Endothelial cell of umbilical vein (primary cell): ENCODE results near the gene NPLOC4. TPM values are rescaled to one million over a fixed set of nuclear protein-coding genes. Genes with fewer than 3 reads are reported as not detected.

Source experiments
- BruUV-seq: library from RNA; stranded (reverse); fragments of 400-500 nt; replicated peaks from 2 replicates; lab custom pipeline; 2021; lab: Mats Ljungman, UMichigan
- CTCF ChIA-PET: fragments of 300-600, 350-600 bp; sonication (Branson Sonifier 250); formaldehyde crosslinking; loops from one replicate; lab custom pipeline; 2021; ENCODE audit warnings: antibody characterized with exemption, inconsistent platforms; lab: Charles Lee
- POLR2A ChIA-PET: fragments of 300-600, 350-600 bp; sonication (Branson Sonifier 250); formaldehyde crosslinking; loops from one replicate; lab custom pipeline; 2021; ENCODE audit warnings: antibody characterized with exemption, inconsistent platforms; lab: Charles Lee
- DNase-seq: peaks from one replicate; pipeline ENCODE4 v3.0.0-alpha.2; 2011; ENCODE audit warnings: low read depth, low spot score
- FAIRE-seq: peaks from 2 replicates; lab custom pipeline; 2011; peaks lifted over from hg19 to GRCh38; lab: Jason Lieb, UNC
- H2AFZ ChIP-seq: 2 replicates; pipeline ENCODE4 v1.6.0; 2012; ENCODE audit warnings: low read depth, low read length, control low read depth, inconsistent platforms
- H3K27ac ChIP-seq: 2 replicates; pipeline ENCODE4 v1.5.1; 2011; ENCODE audit warnings: low read depth, mild to moderate bottlenecking, control low read depth, low read length, moderate library complexity; ENCODE audit not compliant: insufficient read depth
- H3K27me3 ChIP-seq, 2 experiments: 2 replicates each; pipeline versions ENCODE4 v1.6.0 to v1.6.1; 2011; ENCODE audit warnings: low read length in 2 of 2, mixed read lengths in 1 of 2; ENCODE audit not compliant: control insufficient read depth in 2 of 2, insufficient read depth in 2 of 2
- H3K36me3 ChIP-seq, 2 experiments: 2 replicates in 1 of 2; 3 replicates in 1 of 2; pipeline ENCODE4 v1.5.1; 2011; ENCODE audit warnings: low read length in 2 of 2, mild to moderate bottlenecking in 1 of 2, moderate library complexity in 1 of 2; ENCODE audit not compliant: control insufficient read depth in 2 of 2, insufficient read depth in 2 of 2; ENCODE audit errors: extremely low read depth in 1 of 2
- H3K4me1 ChIP-seq: 3 replicates; pipeline ENCODE4 v1.5.1; 2011; ENCODE audit warnings: mild to moderate bottlenecking, low read length; ENCODE audit not compliant: control insufficient read depth, insufficient read depth; ENCODE audit errors: extremely low read depth
- H3K4me2 ChIP-seq: 2 replicates; pipeline ENCODE4 v1.6.1; 2011; ENCODE audit warnings: low read length, control low read depth, mixed read lengths; ENCODE audit not compliant: insufficient read depth
- H3K4me3 ChIP-seq, 3 experiments: fragments of 200-600 bp in 1 of 3; sonication (generic), shearing (Covaris generic) in 1 of 3; replicated peaks in 1 of 3; 2 replicates each; pipeline ENCODE4 v1.5.1; 2011 to 2016; ENCODE audit warnings: control low read depth in 3 of 3, low read length in 3 of 3, mild to moderate bottlenecking in 2 of 3, inconsistent platforms in 1 of 3, low read depth in 1 of 3, moderate library complexity in 1 of 3; ENCODE audit not compliant: insufficient read depth in 1 of 3
- H3K79me2 ChIP-seq: 2 replicates; pipeline ENCODE4 v1.6.0; 2012; ENCODE audit warnings: low read length, inconsistent platforms; ENCODE audit not compliant: control insufficient read depth, insufficient read depth
- H3K9ac ChIP-seq: replicated peaks from 2 replicates; pipeline ENCODE3; 2011; ENCODE audit warnings: low read length, control low read depth; ENCODE audit not compliant: insufficient read depth; ENCODE audit errors: extremely low read depth
- H3K9me1 ChIP-seq: replicated peaks from 3 replicates; pipeline ENCODE4 v1.6.0; 2011; ENCODE audit warnings: mild to moderate bottlenecking, low read length; ENCODE audit not compliant: control insufficient read depth, insufficient read depth; ENCODE audit errors: extremely low read depth
- H3K9me3 ChIP-seq: replicated peaks from 2 replicates; pipeline ENCODE4 v1.5.1; 2012; ENCODE audit warnings: low read length, inconsistent platforms; ENCODE audit not compliant: control insufficient read depth, insufficient read depth
- H4K20me1 ChIP-seq: replicated peaks from 2 replicates; pipeline ENCODE3; 2011; ENCODE audit warnings: mild to moderate bottlenecking, low read length; ENCODE audit not compliant: control insufficient read depth, insufficient read depth; ENCODE audit errors: extremely low read depth
- FOS ChIP-seq: IDR thresholded peaks from 2 replicates; pipeline ENCODE4 v1.6.1; 2011; ENCODE audit warnings: mild to moderate bottlenecking, low read length, moderate library complexity, borderline replicate concordance; ENCODE audit not compliant: insufficient read depth
- JUN ChIP-seq: IDR thresholded peaks from 2 replicates; pipeline ENCODE4 v1.6.1; 2011; ENCODE audit warnings: borderline replicate concordance, low read depth; ENCODE audit not compliant: insufficient read length, insufficient read depth
- MAX ChIP-seq: IDR thresholded peaks from 2 replicates; pipeline ENCODE4 v1.6.1; 2011; ENCODE audit not compliant: insufficient read depth, insufficient read length
- POLR2A ChIP-seq: IDR thresholded peaks from 2 replicates; pipeline ENCODE4 v1.6.1; 2012; ENCODE audit warnings: low read depth, mild to moderate bottlenecking, control low read depth, low read length
- dilution Hi-C: fragments of 300-500 bp; cut with MboI; formaldehyde crosslinking; loops from one replicate; pipeline ENCODE4 v1.15.0; 2019; ENCODE audit warnings: low sequenced_read_pairs; ENCODE audit not compliant: extremely low pct_ligation_motif_present
- intact Hi-C: fragments of 100-400 bp; cut with micrococcal nuclease; formaldehyde crosslinking; loops from one replicate; pipeline ENCODE4 v1.10.0; 2022
- polyA plus RNA-seq, 4 experiments: library from polyadenylated mRNA; depleted of rRNA in 3 of 4; stranded (reverse) in 3 of 4; unstranded in 1 of 4; fragments of >200 nt; gene quantifications; 2 replicates each; pipeline versions ENCODE4 v1.2.1 to v1.2.3, GENCODE V29; 2011 to 2012; ENCODE audit warnings: missing spikeins in 1 of 4
- total RNA-seq: library from RNA; stranded (reverse); gene quantifications from 2 replicates; pipeline ENCODE4 v1.2.3, GENCODE V29; 2021

NPLOC4 gene
- total and polyA plus RNA-seq, 2 donors (not counting 3 experiments of a cell fraction or from before 2014, with no cell fraction given): 150 to 175 TPM

- DNase-seq: no peak
- H3K36me3 ChIP-seq: peaks cover 32 to 36% of the 10 kb centered on the region in 2 experiments
These were observed 64.2 kb downstream of the NPLOC4 start for GRCh38 chr17:81572563-81573168.

GRCh38 chr17:81570964-81571363, 65.9 kb downstream of the NPLOC4 start:
- Histone ChIP-seq H2AFZ (no peak overlapping the region), H3K9ac (no peak overlapping the region), H3K9me1 (no peaks in the 10 kb centered on the region), H3K4me3 (no peak overlapping the region), H3K27me3 (no peaks in the 10 kb centered on the region), H3K4me1 (peaks cover 41% of the 10 kb centered on the region), H3K36me3 (peaks cover 32 to 34% of the 10 kb centered on the region in 2 experiments), H3K27ac (no peak overlapping the region), H3K79me2 (peaks cover 28% of the 10 kb centered on the region), H4K20me1 (no peaks in the 10 kb centered on the region), H3K4me2 (no peak overlapping the region), H3K9me3 (no peaks in the 10 kb centered on the region)
- dilution Hi-C loops (no loop called here), intact Hi-C loops (no loop called here)
- CTCF ChIA-PET: interaction anchor here (1.0 to 2.4 kb wide), 3 partner anchors 9 to 30 kb away, joined by 3 to 6 read pairs (median 4); no protein-coding TSS in a partner anchor
- no TSS peak for BruUV-seq
- POLR2A ChIA-PET: no interaction called here
- DNase-seq: no peak
- no peak for FAIRE-seq
- TF ChIP-seq FOS (no peak), JUN (no peak), POLR2A (no peak)

More at GRCh38 chr17:81572563-81573168, 64.2 kb downstream of the NPLOC4 start:
- intact Hi-C loops (no loop called here), dilution Hi-C loops (no loop called here)
- Histone ChIP-seq H3K79me2 (peaks cover 34% of the 10 kb centered on the region), H2AFZ (no peak overlapping the region), H3K4me1 (peaks cover 42% of the 10 kb centered on the region), H3K4me3 (no peak overlapping the region), H4K20me1 (no peaks in the 10 kb centered on the region), H3K9ac (no peak overlapping the region), H3K4me2 (no peak overlapping the region), H3K9me1 (no peaks in the 10 kb centered on the region), H3K9me3 (no peaks in the 10 kb centered on the region), H3K27me3 (no peaks in the 10 kb centered on the region), H3K27ac (no peak overlapping the region)
- POLR2A ChIA-PET: no interaction called here
- BruUV-seq: no TSS peak
- no peak for TF ChIP-seq MAX
- FAIRE-seq: no peak
- CTCF ChIA-PET: no interaction called here
